Right ventricle myocardium inferior (tissue), 1 donor: ENCODE measurements around the gene RAB27B. TPM values are rescaled to one million over a fixed set of nuclear protein-coding genes. Genes with fewer than 3 reads are reported as not detected.
A peak's percentile ranks its signal among the peaks of the same experiment; 100 is the strongest.
"Not testable (repeated sequence)": the region's sequence is repeated elsewhere in the genome, so short reads cannot be mapped to it uniquely, and the experiment has no call there.

ENCODE experiments used
- ATAC-seq: fragments of 200-7000 bp; cut with Tn5 transposase; one replicate; pipeline ENCODE4 v1.9.1; 2020; ENCODE audit warnings: mild to moderate bottlenecking, moderate library complexity
- DNase-seq: peaks from one replicate; pipeline ENCODE4 v3.0.0; 2021; ENCODE audit errors: missing footprints
- intact Hi-C: fragments of 100-400 bp; cut with DNase I; formaldehyde crosslinking; loops from one replicate; pipeline ENCODE4 v1.11.0; 2022
- long read RNA-seq: library from polyadenylated mRNA; unstranded; transcript quantifications from one replicate; pipeline ENCODE4 v2.0.0, GENCODE V29; 2021
- total RNA-seq: library from RNA; stranded (reverse); fragmentation: NEBNext Ultra II Directional; extraction: Animal tissue kit (Norgen Biotek cat#: 25700); gene quantifications from one replicate; pipeline ENCODE4 v1.2.1, GENCODE V29; 2021
- donor health status: DM: no; HTN: yes; CAD: no; lungs with severe emphysema.

RAB27B gene, protein sequence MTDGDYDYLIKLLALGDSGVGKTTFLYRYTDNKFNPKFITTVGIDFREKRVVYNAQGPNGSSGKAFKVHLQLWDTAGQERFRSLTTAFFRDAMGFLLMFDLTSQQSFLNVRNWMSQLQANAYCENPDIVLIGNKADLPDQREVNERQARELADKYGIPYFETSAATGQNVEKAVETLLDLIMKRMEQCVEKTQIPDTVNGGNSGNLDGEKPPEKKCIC
- total RNA-seq: 0.08 TPM
- long read RNA-seq: 0 reads

DNA sequence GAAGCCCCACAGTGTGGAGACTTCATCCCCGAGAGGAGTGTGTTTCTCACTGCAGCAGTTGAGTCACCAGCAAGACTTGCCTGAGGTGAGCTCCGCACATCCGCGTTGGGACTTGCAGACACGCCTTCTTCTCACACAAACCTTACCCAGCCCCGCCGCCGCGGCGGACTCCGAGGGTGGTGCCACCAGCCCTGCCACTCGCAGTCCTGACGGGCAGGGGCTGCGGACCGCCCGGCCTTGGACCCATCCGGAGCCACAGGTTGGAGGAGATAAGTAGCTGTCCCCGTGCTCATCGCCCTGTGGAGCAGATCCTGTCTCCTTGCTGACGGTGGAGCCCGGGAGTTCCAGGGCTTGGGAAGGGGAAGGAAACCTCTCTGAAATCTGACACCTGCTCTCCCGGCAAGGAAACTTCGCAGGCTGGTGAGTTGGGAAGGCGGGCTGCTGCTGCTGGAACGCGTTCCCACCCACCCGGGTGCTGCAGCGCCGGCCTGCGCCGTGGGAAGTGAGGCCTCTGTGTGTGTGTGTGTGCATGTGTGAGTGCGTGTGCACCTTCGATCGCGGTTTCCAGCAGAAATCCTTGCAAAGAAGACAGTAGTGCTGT is at the start of gene RAB27B:
RAB27B (plus strand) TSS at position 197 of the 601 bp plus-strand sequence. CDS start 49,109 bp downstream, outside the sequence.
- peak; percentile 56 for ATAC-seq
- DNase-seq: peak; percentile 74
- intact Hi-C loops: no loop called here

DNA sequence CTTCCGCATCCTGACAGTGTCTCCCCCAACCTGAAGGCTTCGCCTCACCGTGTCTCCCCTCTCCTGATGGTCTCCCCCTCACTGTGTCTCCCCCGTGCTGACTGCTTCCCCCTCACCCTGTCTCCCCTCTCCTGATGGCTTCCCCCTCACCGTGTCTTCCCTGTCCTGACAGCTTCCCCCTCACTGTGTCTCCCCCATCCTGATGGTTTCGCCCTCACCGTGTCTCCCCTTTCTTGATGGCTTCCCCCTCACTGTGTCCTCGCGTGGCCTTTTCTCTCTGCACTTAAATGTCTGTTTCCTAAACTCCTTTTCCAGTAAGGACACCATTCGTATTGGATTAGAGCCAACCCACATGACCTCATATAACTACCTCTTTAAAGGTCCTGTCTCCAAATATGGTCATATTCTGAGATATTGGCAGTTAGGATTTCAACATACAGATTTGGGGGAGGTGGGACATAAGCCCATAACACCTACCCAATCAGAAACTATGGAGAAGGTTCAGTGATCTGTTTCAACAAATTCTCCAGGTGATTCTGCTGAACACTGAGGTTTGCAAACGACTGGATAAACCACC is 47.9 kb upstream of the RAB27B start:
- DNase-seq: no peak
- intact Hi-C loops: no loop called here

DNA sequence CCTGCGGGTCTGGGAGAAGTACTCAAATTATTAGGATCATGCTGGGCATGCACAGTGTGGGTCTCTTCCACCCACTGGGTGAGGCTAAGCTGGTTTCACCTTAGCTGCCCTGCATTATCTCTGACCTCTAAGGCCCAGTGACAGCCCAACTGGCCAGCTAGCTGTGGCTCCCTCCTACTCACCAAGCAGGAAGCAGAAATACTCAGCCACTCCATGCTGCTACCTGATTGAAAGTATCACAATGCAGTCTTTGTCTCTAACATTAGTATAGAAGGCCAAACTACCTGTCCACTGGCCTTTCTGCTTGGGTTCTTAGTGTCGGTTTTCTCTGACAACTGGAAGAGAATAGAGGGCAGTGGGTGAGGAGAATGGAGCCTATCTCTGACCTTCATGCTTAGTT is 47.3 kb upstream of the RAB27B start:
- intact Hi-C loops: no loop called here
- ATAC-seq (no peak), DNase-seq (no peak)

More for the DNA sequence above, 47.9 kb upstream of the RAB27B start:
- no peak for ATAC-seq

DNA sequence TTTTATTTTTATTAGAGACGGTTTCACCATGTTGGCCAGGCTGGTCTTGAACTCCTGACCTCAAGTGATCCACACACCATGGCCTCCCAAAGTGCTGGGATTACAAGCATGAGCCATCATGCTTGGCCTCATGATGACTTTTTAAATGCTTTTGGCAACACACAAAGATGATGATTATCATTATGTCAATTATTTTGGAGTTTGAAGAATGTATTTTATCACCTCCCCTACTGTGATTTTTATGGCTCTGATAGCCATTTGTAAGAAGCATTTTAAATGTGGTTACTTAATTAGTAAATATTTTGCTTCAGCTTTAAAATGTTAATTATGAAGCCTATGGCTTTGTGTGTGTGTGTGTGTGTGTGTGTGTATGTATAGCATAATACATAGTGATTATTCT is 45.1 kb upstream of the RAB27B start:
- DNase-seq (no peak), ATAC-seq (no peak)
- intact Hi-C loops: no loop called here

DNA sequence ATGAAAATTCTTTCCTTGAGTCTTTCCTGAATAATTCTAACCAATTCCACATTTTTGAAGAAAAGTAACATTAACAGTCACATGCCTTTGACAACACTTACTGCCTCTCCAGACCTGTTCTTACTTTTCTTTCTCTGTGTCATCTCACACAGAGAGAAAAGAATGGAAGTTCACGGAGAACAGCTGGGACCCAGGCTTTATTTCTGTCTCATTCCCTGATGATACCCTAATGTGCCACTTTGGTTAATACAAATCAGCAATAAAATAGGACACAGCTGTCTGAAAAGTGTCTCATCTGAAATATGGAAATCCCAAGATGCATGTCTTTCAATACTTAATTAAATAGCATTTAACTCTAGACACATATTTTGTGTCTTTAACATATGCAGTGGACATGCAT is 42.1 kb upstream of the RAB27B start:
- DNase-seq (no peak), ATAC-seq (no peak)
- intact Hi-C loops: no loop called here

DNA sequence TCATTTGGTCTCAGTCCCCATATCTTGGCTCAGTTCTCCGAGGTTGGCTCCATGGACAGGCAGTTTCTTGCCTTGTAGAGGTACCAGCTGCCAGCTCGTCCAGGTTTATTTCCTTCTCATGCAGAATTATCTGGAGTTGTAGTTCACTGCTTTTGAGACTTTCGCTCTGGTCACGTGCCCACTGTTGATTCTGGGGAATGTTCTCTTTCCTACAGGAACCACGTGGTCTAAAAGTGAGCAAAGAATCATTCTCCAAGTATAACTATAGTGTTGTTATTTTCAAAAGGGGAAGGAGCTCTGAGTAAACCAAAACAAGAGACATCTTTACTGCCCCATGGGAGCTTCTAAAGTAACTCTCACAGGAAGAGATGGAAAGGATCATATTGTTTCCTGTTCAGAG is 41.2 kb upstream of the RAB27B start:
- DNase-seq (no peak), ATAC-seq (no peak)
- intact Hi-C loops: no loop called here

DNA sequence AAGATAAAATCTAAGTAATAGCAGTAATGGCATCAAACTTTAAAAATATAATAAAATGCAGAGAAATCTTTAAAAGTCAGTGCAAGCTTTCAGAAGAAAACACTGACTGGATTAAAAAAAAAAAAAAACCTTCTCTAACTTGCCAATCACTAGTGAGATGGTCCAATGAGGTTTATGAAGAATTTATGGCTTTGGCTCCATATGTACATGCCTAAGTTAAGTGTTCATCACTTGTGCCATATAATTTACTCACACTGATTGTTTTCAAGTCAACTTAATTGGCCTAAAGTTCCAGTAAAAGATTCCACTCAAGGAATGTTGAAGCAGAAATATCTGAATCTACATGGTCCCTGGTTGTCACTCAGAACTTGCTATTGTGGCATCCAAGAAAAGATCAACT is 40.7 kb upstream of the RAB27B start:
- no peak for DNase-seq
- no peak for ATAC-seq
- intact Hi-C loops: no loop called here

DNA sequence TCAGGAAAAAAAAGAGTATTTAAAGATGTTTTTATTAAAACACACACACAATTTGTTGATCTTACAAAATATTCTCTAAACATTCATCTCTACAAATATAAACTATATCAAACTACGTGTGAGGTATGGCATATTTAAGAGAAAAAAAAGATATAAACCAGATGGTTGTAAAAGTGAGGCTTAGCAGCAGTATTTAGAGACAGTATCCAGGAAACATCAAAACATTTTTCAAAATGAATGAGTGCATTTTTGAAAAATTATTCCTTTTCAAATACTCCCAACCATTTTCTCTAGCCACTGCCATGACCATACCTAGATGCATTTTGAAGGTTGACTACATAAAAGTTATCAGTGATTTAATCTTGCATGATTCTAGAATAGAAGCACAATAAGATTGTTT is 38.2 kb upstream of the RAB27B start:
- intact Hi-C loops: no loop called here
- DNase-seq (no peak), ATAC-seq (no peak)

DNA sequence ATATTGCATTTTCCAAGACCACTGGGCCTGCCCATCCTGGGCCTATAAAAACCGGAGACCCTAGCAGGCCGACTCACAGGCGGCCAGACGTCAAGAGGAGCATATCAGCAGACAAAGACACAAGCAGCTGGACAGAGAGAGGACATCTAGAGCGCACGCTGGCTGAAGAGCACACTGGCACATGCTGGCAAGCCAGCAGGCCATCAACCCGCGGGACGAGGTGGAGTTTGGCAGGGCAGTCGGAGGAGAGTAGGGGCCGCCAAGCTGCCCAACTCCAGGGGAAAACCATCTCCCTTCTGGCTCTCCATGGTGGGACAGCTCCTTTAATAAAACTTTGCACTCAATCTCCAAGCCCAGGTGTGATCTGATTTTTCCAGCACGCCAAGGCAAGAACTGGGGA is 36.6 kb upstream of the RAB27B start:
- ATAC-seq: no peak

DNA sequence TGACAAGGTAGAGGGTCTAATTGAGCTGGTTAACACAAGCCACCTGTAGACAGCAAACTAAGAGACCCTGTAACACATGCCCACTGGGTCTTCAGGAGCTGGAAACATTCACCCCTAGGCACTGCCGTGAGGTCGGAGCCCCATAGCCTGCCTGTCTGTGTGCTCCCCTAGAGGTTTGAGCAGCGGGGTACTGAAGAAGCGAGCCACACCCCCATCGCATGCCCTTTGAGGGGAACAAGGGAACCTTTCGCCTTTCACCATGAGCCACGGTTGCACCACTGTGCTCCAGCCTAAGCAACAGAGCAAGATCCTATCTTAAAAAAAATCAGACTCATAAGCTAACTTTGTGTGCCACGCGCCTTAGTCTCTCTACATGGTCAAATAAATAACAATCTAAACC is 36.2 kb upstream of the RAB27B start:
- no peak for ATAC-seq
- intact Hi-C loops: no loop called here
- DNase-seq: peak; percentile 59

More for the DNA sequence above, 36.6 kb upstream of the RAB27B start:
- intact Hi-C loops: no loop called here
- DNase-seq: peak; percentile 33

DNA sequence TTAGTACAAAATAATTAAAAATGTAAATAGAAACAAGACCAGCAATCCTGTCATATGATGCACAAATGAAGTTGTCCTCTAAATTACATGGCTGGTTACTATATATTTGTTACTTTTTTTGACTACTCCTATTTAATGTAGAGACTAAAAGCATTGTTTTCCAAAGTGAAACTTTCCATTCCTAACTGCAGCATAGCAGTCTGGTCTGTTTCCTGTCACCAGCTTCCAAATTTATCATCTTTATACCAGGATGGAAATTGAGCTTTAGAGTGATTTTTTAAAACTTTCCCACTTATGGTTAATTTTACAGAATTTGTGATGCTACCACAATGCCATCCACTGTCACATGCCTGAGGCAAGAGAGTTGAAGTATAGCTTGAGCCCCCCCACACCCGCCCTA is 33.5 kb upstream of the RAB27B start:
- DNase-seq (no peak), ATAC-seq (no peak)
- intact Hi-C loops: no loop called here

DNA sequence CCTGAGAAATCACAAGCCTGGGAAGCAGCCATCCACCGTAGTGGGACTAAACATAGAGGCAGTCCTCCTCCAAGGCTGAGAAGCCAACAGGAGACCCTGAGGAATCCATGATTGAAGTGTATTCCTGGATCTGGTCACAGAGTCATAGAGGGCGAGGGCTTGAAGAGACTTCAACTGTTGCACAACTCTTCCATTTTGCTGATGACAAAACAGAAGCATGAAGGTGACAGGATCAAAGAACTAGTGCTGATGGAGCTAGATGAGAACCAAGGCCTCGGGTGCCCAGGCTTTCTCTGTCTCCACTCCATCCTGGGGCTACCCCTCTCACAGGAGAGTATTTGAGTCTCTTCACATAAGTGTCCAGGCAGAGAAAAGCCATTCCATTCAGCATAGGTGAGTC is 30.1 kb upstream of the RAB27B start:
- intact Hi-C loops: no loop called here
- DNase-seq (no peak), ATAC-seq (no peak)

DNA sequence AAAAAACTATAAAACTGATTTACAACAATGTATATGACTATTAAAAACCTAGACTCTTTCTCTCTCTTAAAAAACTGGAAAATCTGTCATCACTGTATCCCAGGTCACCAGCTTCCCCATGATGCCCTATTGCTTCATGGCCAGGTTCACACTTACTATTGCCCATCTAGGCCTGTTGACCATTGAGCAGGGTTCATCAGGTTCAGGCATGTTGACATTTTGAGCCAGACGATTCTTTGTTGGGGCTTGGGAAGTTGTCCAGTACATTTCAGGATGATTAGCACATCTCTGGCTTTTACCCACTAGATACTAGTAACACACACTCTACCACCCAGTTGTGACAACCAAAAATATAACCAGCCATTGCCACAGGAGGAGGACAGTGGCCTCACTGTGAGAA is 26.9 kb upstream of the RAB27B start:
- DNase-seq (no peak), ATAC-seq (no peak)
- intact Hi-C loops: no loop called here

DNA sequence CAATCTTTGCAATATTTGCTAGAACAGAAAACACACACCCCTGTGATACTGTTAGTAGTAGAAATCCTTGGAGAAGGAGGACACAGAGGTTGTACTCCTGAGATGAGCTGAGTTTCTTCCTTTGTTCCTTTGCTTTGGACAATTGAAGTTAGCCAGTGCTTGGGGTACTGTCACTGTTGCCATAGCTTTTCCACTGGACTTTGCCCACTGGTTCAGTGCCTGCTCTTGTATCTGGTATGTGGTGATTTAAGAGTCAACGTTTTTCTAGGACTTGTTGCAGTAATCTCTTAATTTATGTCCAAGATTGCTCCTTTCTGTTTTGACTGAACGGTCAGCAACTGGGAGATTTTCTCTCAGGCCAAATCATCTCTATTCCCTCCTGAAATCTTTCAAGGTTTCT is 26.1 kb upstream of the RAB27B start:
- intact Hi-C loops: no loop called here
- DNase-seq (no peak), ATAC-seq (no peak)

DNA sequence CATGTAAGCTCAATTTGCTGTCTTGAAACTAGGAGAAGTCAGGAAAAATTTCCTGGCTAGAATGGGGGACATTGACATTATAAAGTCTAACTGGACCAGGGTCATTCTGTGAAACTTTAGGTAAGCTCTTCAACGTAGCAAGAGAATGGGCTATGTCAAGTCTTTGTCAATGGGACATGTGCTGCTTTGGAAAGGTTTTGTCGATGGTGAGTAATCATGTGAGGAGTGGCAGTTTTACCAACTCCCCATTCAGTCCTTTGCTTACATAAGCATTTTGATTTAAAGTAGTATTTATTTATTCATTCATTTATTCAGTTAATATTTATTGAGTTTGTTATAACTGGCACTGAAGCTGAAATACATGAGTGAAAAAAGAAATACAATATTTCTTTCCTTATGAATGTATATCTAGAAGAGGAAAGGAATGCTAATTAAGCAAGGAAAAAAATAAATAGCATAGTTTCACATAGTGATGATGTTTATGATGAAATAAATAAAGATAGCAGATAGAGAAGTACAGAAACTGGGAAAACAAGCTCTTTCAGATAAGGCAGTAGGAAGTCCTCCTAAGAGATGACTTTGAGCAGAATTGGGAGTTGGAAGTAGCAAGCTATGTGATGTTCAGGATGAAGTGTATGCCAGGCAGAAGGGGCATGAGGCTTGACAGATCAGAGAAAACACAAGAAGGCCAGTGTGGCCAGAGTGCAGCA is 25.4 kb upstream of the RAB27B start:
- DNase-seq (no peak), ATAC-seq (no peak)
- intact Hi-C loops: no loop called here

DNA sequence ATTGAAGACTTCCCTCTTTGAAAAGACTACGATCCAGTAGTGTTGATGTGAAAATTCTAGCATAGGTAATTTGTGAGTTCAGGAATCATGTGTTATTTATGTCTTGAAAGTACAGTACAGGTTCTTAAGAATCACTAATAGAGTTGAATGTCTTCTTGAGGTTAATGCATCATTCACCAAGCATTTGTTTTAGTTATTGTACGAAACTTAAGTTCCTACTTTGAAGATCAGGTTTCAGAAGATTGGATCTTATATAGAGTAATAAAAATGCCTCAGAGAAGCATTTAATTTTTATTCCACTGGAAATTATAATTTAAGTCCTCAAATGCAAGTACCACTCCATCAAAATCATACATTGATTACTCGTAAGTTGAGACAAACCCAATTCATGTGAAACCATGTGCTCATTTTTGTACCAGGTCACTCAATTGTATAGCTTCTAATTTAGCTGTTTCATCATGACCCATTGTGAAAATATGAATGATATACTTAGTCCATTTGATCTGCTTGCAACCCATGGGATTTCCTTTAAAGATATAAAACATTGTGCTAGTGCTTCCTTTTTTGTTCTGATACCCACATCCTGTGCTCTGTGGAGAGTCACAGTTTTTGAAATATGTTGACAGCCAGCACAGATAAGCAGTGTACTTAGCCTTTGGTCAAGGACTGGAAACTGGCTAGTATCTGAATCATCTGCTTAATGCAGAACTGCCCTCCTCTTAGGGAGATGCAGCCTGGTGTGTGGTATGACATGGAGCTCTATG is 22.5 kb upstream of the RAB27B start:
- DNase-seq (no peak), ATAC-seq (no peak)
- intact Hi-C loops: no loop called here

DNA sequence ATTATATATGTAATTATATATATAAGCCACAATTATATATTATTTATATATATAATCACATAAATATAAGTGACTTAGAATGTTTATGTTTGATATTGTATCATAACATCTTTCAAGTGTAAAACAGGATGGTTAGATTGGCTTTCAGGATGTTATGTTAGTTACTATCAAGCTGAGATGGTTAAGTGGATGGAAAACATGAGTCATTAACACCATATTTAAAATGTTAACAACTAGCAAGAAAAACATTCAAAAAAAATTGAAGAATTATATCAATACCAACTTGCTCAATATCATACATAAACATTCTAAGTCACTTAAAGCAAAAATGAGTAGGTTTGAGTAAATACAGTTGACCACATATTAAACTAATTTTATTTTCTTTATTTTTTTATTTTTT is 21.8 kb upstream of the RAB27B start:
- ATAC-seq: no peak
- DNase-seq: no peak
- intact Hi-C loops: no loop called here

DNA sequence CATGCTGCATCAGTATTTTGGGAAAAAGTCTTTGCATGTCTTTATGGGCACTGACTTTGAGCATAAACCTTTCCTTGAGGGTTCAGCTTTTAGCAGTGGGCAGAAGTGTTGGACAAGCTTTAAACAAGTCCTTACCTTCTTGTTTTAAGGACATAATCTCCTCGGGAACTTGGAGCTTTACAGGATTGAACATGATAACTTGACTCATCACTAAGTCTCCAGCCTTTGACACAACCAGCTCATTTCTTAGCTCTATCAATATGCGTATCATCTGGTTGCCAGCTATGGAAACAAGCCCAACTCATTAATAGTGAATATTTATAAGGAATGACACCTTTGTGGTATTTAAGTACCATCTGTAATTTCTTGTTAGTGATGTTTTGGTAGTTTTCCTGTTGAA is 21.0 kb upstream of the RAB27B start:
- DNase-seq (no peak), ATAC-seq (no peak)
- intact Hi-C loops: no loop called here

DNA sequence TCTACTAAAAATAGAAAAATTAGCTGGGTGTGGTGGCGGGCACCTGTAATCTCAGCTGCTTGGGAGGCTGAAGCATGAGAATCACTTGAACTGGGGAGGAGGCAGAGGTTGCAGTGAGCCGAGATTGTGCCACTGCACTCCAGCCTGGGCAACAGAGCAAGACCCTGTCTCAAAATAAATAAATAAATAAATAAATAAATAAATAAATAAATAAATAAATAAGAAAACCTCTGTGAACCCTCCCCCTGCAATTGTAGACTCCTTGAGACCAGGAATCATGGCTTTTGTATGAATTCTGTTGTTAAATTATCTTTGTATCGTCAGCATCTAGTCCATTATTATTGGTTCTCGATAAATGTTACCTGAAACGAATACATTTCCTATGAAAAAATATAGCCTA is 17.6 kb upstream of the RAB27B start:
- ATAC-seq, DNase-seq, intact Hi-C loops: not testable (repeated sequence)
